Natural killer cell treated with Interleukin-12 subunit alpha and Interleukin-12 subunit beta and Interleukin-15 and Interleukin-18, amount 100 ng/mL, for 72 hours (primary cell): ENCODE data around the gene PCID2. TPM values are rescaled to one million over a fixed set of nuclear protein-coding genes. Genes with fewer than 3 reads are reported as not detected.
A peak's percentile ranks its signal among the peaks of the same experiment; 100 is the strongest.

Source experiments
- ATAC-seq, 2 donors: fragments of 150-1000 bp; cut with Tn5 transposase in 1 of 2; sonication (Bioruptor Pico), chemical (Tn5 transposase) in 1 of 2; 2 replicates each; pipeline ENCODE4 v1.10.0; 2021
- DNase-seq: peaks from one replicate; pipeline ENCODE4 v3.0.0; 2022; ENCODE audit warnings: low spot score
- H3K27ac Mint-ChIP-seq, 2 donors: 1 replicate in 1 of 2; 2 replicates in 1 of 2; pipeline ENCODE4 v1.8.0; 2022; ENCODE audit warnings: mixed read lengths in 2 of 2, mild to moderate bottlenecking in 1 of 2, moderate library complexity in 1 of 2
- H3K27me3 Mint-ChIP-seq, 2 donors: 1 replicate in 1 of 2; 2 replicates in 1 of 2; pipeline ENCODE4 v1.8.0; 2022; ENCODE audit warnings: mixed read lengths in 2 of 2
- H3K36me3 Mint-ChIP-seq: one replicate; pipeline ENCODE4 v1.8.0; 2022; ENCODE audit warnings: mixed read lengths
- H3K4me1 Mint-ChIP-seq, 2 donors: 1 replicate in 1 of 2; 2 replicates in 1 of 2; pipeline ENCODE4 v1.8.0; 2022; ENCODE audit warnings: low read depth in 2 of 2, mixed read lengths in 2 of 2, mild to moderate bottlenecking in 1 of 2
- H3K4me3 Mint-ChIP-seq: one replicate; pipeline ENCODE4 v1.8.0; 2022; ENCODE audit warnings: mixed read lengths
- H3K9me3 Mint-ChIP-seq: 2 replicates; pipeline ENCODE4 v1.8.0; 2022; ENCODE audit warnings: mixed read lengths
- total RNA-seq, 2 donors: library from RNA; stranded (reverse); gene quantifications; one replicate each; pipeline ENCODE4 v1.2.3, GENCODE V29; 2022

The PCID2 gene
- total RNA-seq, 2 donors from 2014 or later, result 29.4 to 68.3 TPM

DNA sequence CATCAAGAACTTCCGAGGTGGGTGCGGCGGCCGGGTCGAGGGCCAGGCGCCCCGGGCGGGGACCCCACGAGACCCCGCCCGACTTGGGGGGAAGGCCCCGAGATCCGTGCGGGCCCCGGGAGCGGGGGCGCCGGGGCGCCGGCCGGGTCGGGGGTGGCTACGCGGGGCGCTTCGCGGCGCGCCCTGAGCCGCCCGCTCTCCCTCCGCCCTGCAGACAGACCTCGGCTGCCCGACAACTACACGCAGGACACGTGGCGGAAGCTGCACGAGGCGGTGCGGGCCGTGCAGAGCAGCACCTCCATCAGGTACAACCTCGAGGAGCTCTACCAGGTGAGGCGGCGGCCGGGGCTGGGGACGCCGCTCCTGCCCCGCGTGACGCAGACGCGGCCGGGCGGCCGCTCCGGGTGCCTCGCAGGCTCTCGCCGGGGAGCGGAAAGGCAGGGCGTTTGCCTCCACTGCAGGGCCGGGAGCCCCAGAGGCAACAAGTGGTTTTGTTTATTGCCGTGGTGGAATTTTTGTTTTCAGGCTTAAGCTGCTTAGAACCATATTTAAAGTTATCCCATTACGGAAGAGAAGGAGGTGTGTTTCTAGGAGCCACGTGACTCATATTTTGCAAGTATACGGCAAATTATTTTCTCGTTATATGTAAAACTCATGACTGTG lies 1.4 kb upstream of the PCID2 start:
- Mint-ChIP-seq H3K36me3 (peaks cover 5% of the 10 kb centered on the region), H3K9me3 (no peaks in the 10 kb centered on the region), H3K4me1 (peaks cover 43 to 50% of the 10 kb centered on the region in 2 donors), H3K27me3 (no peaks in the 10 kb centered on the region), H3K4me3 (peak overlapping the region; percentile 79), H3K27ac (peak overlapping the region in 1 of 2 donors; percentile 43)
- ATAC-seq (peak; percentile 52 to 55), DNase-seq (peak; percentile 72)

DNA sequence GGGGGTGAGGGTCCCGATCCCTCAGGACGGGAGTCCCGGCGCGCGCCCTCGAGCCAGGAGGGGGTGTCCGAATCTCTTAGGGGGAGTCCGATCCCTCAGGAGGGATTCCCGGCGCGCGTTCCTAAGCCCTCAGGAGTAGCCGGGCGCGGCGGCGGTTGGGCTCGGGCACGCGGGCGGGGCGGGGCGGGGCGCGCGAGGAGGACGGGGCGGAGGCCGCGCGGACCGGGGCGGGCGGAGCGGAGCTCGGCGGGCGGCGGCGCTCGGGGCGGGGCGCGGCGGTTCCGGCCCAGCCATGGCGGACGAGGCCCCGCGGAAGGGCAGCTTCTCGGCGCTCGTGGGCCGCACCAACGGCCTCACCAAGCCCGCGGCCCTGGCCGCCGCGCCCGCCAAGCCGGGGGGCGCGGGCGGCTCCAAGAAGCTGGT lies 878 bp upstream of the PCID2 start, which contains the start of gene CUL4A:
Gene CUL4A, plus strand, starts transcription at position 278 of the 423 bp plus-strand sequence. Its CDS starts 15 bp downstream, at position 293.
- DNase-seq (peak; percentile 83), ATAC-seq (peak; percentile 82 to 86)
- peak within 1 kb of the TSS; percentile 93 for H3K4me3 Mint-ChIP-seq
- H3K9me3 Mint-ChIP-seq, result no peaks in the 10 kb centered on the region
- H3K27me3 Mint-ChIP-seq, result no peaks in the 10 kb centered on the region
- peaks cover 44 to 51% of the 10 kb centered on the region in 2 donors for H3K4me1 Mint-ChIP-seq
- peaks cover 5% of the 10 kb centered on the region for H3K36me3 Mint-ChIP-seq
- peak within 1 kb of the TSS in 1 of 2 donors; percentile 43 for H3K27ac Mint-ChIP-seq

DNA sequence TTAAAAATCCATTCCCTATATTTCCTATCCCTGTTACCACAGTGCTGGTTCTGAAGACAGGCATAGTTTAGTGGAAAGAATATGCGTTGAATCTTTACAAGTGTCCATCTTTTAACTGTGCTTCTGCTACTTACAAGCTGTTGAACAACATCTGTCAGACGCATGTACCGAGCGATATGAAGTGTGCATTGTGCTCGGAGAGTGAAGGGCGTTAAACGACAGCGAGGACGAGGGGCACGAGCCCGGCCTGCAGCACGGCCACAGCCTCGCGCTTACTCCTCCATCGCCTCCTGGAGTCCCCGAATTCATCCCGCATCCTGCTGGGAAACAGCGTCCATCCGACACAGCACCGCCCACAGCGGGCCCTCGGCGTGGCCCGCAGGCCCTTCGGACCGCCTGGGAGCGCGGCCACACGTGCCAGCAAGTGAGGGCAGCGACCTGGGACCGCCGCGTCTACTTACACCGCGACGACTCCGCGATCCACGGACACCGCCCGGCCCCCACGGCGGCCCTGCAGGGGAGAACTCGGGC lies 514 bp downstream of the PCID2 start:
- Mint-ChIP-seq H3K4me1 (peaks cover 44 to 45% of the 10 kb centered on the region in 2 donors), H3K36me3 (peaks cover 5% of the 10 kb centered on the region), H3K27ac (peak overlapping the region; percentile 69 to 85), H3K9me3 (no peaks in the 10 kb centered on the region), H3K27me3 (no peaks in the 10 kb centered on the region), H3K4me3 (peak overlapping the region; percentile 93)
- ATAC-seq (peak; percentile 0 to 1), DNase-seq (no peak)

DNA sequence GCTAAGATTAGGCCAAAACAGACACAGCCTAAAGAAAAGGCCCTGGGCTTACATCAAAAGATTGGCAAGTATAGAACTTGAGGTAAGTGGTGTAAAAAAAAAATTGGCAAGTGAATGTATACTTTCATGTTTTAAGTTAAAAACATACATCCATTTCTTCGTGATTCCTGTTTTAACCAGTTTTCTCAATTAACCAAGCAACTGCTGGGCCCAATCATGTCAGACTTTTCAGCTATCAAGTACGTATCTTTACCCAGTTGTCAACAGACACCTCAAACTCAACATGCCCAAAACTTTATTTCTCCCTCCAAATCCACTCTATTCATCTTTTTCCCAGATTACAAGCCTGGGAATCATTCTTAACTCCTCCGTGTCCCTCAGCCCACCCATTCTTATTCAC lies 1.0 kb downstream of the PCID2 start:
- H3K27me3 Mint-ChIP-seq, result no peaks in the 10 kb centered on the region
- H3K4me3 Mint-ChIP-seq, result peak overlapping the region; percentile 93
- DNase-seq (no peak), ATAC-seq (no peak)
- no peaks in the 10 kb centered on the region for H3K9me3 Mint-ChIP-seq
- H3K27ac Mint-ChIP-seq, result peak overlapping the region; percentile 69 to 85
- H3K4me1 Mint-ChIP-seq, result peaks cover 48 to 49% of the 10 kb centered on the region in 2 donors
- peaks cover 5% of the 10 kb centered on the region for H3K36me3 Mint-ChIP-seq

DNA sequence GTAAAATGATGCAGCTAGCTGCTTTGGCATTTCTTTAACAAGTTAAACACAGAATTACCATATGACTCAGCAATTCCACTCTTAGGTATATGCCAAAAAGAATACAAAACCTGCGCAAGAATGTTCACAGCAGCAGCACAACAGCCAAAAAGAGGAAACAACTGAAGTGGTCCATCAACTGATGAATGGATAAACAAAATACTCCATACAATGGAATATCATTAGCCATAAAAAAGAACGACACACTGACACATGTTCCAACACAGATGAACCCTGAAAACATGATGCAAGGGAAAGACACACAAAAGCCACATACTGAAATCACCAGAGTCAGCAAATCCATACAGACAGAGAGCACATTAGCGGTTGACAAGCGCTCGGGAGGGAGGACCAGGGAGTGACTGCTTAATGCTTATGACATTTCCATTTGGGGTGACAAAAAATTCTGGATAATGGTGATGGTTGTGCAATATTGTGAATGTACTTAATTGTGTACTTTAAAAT lies 3.0 kb downstream of the PCID2 start:
- Mint-ChIP-seq H3K4me3 (peak overlapping the region; percentile 1), H3K36me3 (no peaks in the 10 kb centered on the region), H3K4me1 (peaks cover 37 to 38% of the 10 kb centered on the region in 2 donors), H3K27me3 (no peaks in the 10 kb centered on the region), H3K27ac (peak overlapping the region in 1 of 2 donors; percentile 9), H3K9me3 (no peaks in the 10 kb centered on the region)
- no peak for ATAC-seq
- DNase-seq, result no peak

DNA sequence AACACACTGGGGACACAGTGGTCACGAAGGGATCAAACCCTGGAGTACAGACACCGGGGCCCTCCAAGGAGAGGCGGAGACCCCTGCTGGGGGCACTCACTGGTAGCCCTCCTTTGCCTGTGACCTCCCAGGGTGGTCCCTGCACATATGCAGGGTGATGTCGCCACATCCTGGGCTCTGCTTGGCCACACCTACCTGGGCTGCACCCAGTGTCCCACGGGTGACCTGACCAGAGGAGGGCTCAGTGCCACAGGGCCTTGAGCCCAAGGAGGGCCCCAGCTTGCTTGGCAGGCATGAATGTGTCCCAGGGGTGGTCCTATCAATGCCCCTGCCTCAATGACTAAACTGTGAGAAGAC lies 4.1 kb downstream of the PCID2 start:
- Mint-ChIP-seq H3K4me1 (peaks cover 36 to 37% of the 10 kb centered on the region in 2 donors), H3K36me3 (no peaks in the 10 kb centered on the region), H3K9me3 (no peaks in the 10 kb centered on the region), H3K27ac (no peak overlapping the region), H3K4me3 (no peak overlapping the region), H3K27me3 (no peaks in the 10 kb centered on the region)
- ATAC-seq, result no peak
- DNase-seq, result no peak

DNA sequence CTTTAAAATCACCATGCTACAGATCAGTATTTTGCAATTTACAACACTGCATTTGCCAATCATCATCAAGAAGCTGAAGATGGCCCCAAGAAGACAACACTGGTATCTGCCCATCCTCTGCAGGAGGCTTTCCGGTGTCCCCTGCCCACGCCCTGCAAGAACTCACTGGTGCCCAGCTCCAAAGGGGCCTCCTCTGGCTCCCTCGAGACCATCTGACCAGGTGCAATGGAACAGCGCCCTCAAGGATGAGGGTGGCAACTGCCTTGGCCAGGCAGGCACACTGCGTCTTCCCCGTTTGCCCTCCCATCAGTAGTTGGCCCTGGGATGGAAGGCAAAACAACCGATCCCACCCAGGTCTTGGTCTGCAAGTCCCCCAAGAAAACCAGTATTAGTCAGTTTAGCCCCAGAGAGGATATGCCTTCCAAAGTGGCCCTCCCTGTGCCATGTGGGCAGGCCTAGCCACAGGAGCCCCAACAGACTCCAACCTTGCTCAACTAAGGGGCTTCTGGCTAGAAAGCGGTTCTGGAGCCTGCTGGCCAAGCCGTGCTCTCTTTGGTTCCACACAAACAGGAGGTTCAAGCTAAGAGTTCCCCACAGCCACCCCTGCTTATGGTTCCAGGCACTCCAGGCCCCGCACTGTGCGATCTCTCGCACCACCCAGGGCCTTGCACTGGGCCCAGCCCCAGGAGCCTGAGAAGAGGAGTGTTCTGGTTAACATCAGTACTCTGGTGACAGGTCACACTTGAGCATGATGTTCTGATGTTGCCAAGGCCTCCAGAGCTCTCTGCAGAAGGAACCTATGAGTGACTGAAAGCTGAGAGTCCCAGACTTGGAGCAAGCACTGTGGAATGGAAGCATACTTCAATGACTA lies 4.7 kb downstream of the PCID2 start:
- H3K27ac Mint-ChIP-seq, result no peak overlapping the region
- H3K9me3 Mint-ChIP-seq, result no peaks in the 10 kb centered on the region
- no peaks in the 10 kb centered on the region for H3K36me3 Mint-ChIP-seq
- no peak for ATAC-seq
- H3K4me3 Mint-ChIP-seq, result no peak overlapping the region
- H3K27me3 Mint-ChIP-seq, result no peaks in the 10 kb centered on the region
- DNase-seq, result no peak
- peaks cover 36 to 37% of the 10 kb centered on the region in 2 donors for H3K4me1 Mint-ChIP-seq

DNA sequence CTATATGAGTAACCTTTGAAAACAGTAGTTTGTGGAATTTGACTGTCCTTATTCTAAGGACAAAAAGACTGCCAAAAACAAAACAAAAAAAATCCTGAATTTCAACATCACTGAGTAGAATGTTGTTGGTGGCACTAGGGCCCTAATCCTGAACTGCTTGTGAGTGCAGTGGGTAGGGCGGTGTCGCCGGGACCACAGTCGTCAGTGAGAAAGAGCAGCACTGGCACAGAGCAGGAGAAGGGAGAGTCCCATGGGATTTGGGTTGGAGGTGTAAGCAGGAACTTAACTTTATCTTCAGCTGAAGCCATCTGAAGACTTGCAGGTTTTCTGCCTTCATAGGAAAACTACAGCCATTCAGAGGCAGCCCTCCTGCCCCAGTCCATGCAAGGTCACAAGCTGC lies 5.6 kb downstream of the PCID2 start:
- ATAC-seq (no peak), DNase-seq (no peak)
- Mint-ChIP-seq H3K27ac (peak overlapping the region in 1 of 2 donors; percentile 11), H3K4me3 (no peak overlapping the region), H3K27me3 (no peaks in the 10 kb centered on the region), H3K36me3 (peaks cover 1% of the 10 kb centered on the region), H3K4me1 (peaks cover 35 to 36% of the 10 kb centered on the region in 2 donors), H3K9me3 (no peaks in the 10 kb centered on the region)

DNA sequence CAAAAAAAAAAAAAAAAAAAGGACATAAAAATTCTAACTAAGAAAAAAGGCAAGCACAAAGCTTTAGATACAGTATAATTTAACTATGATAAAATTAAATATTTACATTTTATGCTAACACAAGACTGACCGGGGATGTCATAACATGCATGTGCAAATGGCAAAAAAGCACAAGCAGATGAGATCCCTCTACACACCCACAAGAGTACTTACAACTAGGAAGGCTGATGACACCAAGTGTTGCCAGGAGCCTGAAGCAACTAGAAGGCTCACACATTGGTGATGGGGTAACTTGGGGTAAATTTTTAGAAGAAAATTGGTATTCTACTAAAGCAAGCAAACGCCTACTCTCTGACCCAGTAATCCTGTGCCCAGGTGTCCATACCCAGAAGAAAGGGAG lies 6.7 kb downstream of the PCID2 start:
- Mint-ChIP-seq H3K36me3 (peaks cover 11% of the 10 kb centered on the region), H3K27ac (no peak overlapping the region), H3K9me3 (no peaks in the 10 kb centered on the region)

DNA sequence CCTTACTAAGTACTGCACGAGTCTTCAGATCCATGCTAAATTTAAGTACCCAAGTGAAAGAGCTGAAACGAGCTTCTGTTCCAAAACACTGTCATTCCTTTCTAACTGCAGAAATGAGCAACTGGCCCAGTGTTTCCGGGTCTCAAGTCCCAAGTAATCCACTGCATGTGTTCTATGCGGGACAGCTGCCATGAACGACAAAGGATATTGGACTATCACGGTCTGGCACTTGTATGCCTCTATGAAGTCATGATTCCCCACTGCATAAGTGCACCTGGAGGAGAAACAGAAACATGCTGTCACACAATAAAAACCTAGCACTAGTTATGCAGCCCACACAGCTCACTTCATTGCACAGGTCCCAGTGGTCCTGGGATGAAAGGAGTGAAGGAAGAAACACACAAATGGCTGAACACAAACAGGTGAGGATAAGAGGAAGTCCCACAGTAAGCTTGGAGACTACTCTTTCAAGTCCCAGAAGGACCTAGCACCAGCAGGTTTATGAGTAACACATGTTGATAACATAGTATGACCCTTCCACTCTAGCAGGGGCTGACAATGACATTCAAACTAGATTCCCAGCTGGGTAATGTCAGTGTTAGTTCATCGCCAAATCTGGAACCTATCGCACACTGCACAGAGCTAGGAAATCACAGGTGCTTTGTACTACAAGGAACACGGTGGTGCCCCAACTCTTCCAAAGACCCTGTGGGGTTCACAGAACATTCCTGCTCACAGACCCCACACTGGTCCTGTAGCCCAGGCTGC lies 11.3 kb downstream of the PCID2 start:
- Mint-ChIP-seq H3K4me1 (peaks cover 1 to 2% of the 10 kb centered on the region in 2 donors), H3K4me3 (no peak overlapping the region), H3K9me3 (no peaks in the 10 kb centered on the region), H3K27ac (no peak overlapping the region), H3K27me3 (no peaks in the 10 kb centered on the region), H3K36me3 (peaks cover 22% of the 10 kb centered on the region)
- DNase-seq, result no peak
- ATAC-seq, result no peak

More for the DNA sequence above, 6.7 kb downstream of the PCID2 start:
- no peaks in the 10 kb centered on the region for H3K27me3 Mint-ChIP-seq
- no peak for DNase-seq
- H3K4me3 Mint-ChIP-seq, result no peak overlapping the region
- ATAC-seq, result no peak
- peaks cover 27 to 28% of the 10 kb centered on the region in 2 donors for H3K4me1 Mint-ChIP-seq

DNA sequence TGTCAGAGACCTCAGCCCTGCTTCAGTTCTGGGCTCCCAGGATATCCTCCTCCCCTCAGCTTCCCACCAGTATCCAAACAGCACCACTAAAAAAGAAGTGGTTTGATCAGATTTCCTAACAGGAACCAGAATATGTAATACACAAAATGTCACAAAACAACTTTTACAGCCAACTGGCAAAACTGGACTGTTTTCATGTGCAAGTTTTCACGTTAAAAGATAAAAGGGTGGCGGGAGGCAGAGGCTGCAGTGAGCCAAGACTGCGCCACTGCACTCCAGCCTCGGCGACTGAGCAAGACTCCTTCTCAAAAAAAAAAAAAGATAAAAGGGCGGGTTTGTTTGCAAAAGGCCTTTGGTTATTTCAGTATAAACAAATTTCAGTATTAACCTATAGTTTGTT lies 13.1 kb downstream of the PCID2 start:
- H3K27ac Mint-ChIP-seq, result no peak overlapping the region

DNA sequence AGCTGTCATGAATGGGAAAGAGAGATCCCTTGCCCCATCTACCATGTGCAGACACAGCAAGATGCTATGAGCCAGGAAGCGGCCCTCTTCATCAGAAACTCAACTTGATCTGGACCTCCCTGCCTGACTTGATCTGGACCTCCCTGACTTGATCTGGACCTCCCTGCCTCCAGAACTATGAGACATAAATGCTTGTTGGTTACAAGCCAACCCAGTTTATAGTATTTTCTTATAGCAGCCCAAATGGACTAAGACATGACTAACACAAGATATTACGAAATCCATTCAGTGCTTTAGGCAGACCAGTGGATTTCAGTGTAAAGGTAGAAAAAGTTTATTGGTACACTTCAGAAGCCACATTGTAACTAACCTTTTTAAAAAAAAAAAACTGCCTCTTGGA lies 15.6 kb downstream of the PCID2 start:
- H3K27ac Mint-ChIP-seq, result no peak overlapping the region
- H3K4me1 Mint-ChIP-seq, result peaks cover 10 to 11% of the 10 kb centered on the region in 2 donors
- H3K27me3 Mint-ChIP-seq, result no peaks in the 10 kb centered on the region
- H3K9me3 Mint-ChIP-seq, result no peaks in the 10 kb centered on the region
- no peak overlapping the region for H3K4me3 Mint-ChIP-seq
- ATAC-seq, result no peak
- no peak for DNase-seq
- peaks cover 38% of the 10 kb centered on the region for H3K36me3 Mint-ChIP-seq

More for the DNA sequence above, 13.1 kb downstream of the PCID2 start:
- Mint-ChIP-seq H3K9me3 (no peaks in the 10 kb centered on the region), H3K27me3 (no peaks in the 10 kb centered on the region), H3K4me1 (no peaks in the 10 kb centered on the region), H3K36me3 (peaks cover 22% of the 10 kb centered on the region), H3K4me3 (no peak overlapping the region)
- DNase-seq (no peak), ATAC-seq (no peak)

DNA sequence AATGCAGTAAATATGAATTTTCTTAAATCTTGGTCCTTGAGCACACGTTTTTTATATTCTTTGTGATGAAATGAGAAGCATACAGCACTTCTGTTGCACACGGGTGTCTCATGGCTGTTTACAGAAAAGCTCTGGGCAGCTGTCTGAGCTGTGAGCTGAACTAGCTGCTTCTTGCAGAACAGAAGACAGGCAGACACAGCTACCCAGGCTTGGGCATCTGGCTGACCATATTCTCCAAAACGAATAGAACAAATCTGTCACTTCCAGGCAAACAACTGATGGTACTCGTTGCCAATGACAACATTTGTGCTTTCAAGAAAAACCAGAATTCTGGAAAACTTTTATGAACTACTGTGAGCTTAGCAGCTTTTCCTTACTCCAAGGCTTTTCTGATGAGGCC lies 16.2 kb downstream of the PCID2 start:
- Mint-ChIP-seq H3K9me3 (no peaks in the 10 kb centered on the region), H3K27ac (no peak overlapping the region), H3K27me3 (no peaks in the 10 kb centered on the region), H3K36me3 (peaks cover 38% of the 10 kb centered on the region), H3K4me3 (no peak overlapping the region), H3K4me1 (peaks cover 16% of the 10 kb centered on the region in 2 donors)
- ATAC-seq (no peak), DNase-seq (no peak)
